Fibroblast of pulmonary artery (primary cell): ENCODE data around the gene RAX.

Experiments used
- DNase-seq: peaks from one replicate; pipeline ENCODE4 v3.0.0-alpha.2; 2010; ENCODE audit warnings: low read depth
- H3K4me3 ChIP-seq: replicated peaks from 2 replicates; pipeline ENCODE4 v1.5.1; 2011; ENCODE audit warnings: low read depth, mild to moderate bottlenecking, control low read depth, low read length, moderate library complexity
- CTCF ChIP-seq: IDR thresholded peaks from 2 replicates; pipeline ENCODE4 v1.5.1; 2011; ENCODE audit warnings: mild to moderate bottlenecking, control low read depth, low read length, inconsistent platforms; ENCODE audit errors: missing control alignments

Gene RAX

DNA sequence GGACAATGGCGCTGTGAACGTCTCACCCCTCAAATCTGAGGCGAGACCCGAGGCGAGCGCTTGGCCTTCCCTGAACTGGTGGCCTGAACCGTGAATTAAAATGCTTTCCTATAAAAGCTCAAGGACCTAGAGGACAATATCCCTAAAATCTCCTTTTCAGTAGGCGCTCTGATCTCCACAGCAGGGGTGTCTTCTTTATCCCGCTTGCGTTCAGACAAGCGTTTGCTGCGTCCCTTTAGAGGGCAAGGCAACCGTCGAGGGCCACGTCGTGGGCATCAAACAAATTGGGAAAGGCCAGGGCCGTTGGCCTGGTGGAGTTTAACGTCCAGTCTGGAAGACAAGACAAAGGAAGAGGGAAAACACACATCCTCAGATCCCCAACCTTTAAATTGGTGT lies 1.3 kb upstream of the RAX start:
- no peak overlapping the region for H3K4me3 ChIP-seq
- no peak for DNase-seq
- TF ChIP-seq CTCF, result no peak

- H3K4me3 ChIP-seq, result no peak overlapping the region
- DNase-seq, result no peak
- no peak for TF ChIP-seq CTCF
Observed at GRCh38 chr18:59273759-59274532, 692 bp upstream of the RAX start.

GRCh38 chr18:59272221-59272888 lies 899 bp downstream of the RAX start:
- TF ChIP-seq CTCF, result no peak
- no peak for DNase-seq
- peak overlapping the region; percentile 7 for H3K4me3 ChIP-seq

GRCh38 chr18:59271606-59272220 lies 1.5 kb downstream of the RAX start:
- H3K4me3 ChIP-seq, result no peak overlapping the region
- TF ChIP-seq CTCF, result no peak
- no peak for DNase-seq

DNA sequence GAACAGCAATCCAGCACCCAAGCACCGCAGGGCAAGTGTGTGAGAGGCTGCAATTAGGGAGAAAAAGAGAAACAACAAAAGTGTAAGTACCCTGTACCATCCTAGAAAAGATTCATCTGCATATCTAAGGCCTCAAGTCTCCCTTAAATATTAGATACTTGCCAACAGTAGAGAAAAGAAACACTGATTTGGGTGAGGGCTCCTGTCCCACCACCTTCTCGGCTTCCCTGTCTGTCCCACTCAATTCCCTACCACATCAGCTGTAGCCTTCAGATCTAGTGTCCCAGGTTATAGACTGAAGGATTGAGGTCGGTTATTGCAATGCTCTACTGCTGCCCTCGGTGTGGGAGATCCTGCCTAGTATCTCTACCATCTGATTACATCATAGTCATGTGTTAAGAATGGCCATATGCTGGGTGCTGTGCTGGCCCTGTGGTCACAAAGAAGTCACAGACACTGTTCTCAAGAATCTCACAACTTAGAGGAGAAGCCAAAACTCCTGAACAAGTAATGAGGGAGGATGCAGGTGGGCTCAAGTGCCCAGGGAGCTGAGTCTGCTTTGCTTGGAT lies 2.5 kb downstream of the RAX start:
- no peak for DNase-seq
- H3K4me3 ChIP-seq, result no peak overlapping the region
- no peak for TF ChIP-seq CTCF

GRCh38 chr18:59269563-59270119 lies 3.6 kb downstream of the RAX start:
- no peak overlapping the region for H3K4me3 ChIP-seq
- DNase-seq, result no peak
- no peak for TF ChIP-seq CTCF
